ENCODE measurements around the gene HEATR9.

- TF ChIP-seq POLR2AphosphoS5 (IDR thresholded peaks at IDR 0.05; ENCODE audit: borderline replicate concordance, low read depth, low read length) (no peak), EZH2 (IDR thresholded peaks at IDR 0.05) (no peak)
Observed at GRCh38 chr17:35819455-35819854, 49.2 kb downstream of the HEATR9 start.
